ENCODE results near the gene CT45A3.
"Not testable (repeated sequence)": the region's sequence is repeated elsewhere in the genome, so short reads cannot be mapped to it uniquely, and the experiment has no call there.

Gene CT45A3, protein sequence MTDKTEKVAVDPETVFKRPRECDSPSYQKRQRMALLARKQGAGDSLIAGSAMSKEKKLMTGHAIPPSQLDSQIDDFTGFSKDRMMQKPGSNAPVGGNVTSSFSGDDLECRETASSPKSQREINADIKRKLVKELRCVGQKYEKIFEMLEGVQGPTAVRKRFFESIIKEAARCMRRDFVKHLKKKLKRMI

DNA sequence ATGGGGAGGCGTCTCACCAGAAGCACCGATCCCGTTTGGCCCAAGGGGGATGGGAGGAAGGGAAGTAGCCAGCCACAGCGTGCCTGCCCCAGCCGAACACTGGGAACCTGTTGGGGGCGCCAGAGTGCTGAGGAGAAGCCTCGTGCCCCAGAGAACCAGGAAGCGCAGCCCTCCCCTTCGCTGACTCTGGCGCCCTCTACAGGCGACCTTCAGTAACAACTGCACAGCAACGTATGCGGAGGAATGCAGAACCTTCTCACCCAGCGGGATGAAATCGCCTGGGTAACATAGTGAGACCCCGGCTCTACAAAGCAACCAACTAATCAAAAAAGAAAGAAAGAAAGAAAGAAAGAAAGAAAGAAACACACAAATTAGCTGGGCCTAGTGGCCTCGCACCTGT is at the start of gene CT45A3:
CT45A3 (minus strand) TSS at position 101 of the 400 bp plus-strand sequence. CDS start 3,747 bp downstream, outside the sequence.
- not testable (repeated sequence) for DNase-seq (ENCODE audit: low read depth, low spot score)

DNA sequence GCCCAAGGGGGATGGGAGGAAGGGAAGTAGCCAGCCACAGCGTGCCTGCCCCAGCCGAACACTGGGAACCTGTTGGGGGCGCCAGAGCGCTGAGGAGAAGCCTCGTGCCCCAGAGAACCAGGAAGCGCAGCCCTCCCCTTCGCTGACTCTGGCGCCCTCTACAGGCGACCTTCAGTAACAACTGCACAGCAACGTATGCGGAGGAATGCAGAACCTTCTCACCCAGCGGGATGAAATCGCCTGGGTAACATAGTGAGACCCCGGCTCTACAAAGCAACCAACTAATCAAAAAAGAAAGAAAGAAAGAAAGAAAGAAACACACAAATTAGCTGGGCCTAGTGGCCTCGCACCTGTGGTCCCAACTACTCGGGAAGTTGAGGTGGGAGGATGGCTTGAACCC is 34.7 kb upstream of the CT45A3 start, which contains the start of gene CT45A6:
CT45A6 (minus strand) TSS at position 101 of the 400 bp plus-strand sequence. CDS start 3,794 bp downstream, outside the sequence.
- DNase-seq (ENCODE audit: low read depth, low spot score) = not testable (repeated sequence)

DNA sequence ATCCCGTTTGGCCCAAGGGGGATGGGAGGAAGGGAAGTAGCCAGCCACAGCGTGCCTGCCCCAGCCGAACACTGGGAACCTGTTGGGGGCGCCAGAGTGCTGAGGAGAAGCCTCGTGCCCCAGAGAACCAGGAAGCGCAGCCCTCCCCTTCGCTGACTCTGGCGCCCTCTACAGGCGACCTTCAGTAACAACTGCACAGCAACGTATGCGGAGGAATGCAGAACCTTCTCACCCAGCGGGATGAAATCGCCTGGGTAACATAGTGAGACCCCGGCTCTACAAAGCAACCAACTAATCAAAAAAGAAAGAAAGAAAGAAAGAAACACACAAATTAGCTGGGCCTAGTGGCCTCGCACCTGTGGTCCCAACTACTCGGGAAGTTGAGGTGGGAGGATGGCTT is 17.4 kb upstream of the CT45A3 start, which contains the start of gene CT45A5:
CT45A5 (minus strand) TSS at position 101 of the 400 bp plus-strand sequence. CDS start 3,774 bp downstream, outside the sequence.
- not testable (repeated sequence) for DNase-seq (ENCODE audit: low read depth, low spot score)

DNA sequence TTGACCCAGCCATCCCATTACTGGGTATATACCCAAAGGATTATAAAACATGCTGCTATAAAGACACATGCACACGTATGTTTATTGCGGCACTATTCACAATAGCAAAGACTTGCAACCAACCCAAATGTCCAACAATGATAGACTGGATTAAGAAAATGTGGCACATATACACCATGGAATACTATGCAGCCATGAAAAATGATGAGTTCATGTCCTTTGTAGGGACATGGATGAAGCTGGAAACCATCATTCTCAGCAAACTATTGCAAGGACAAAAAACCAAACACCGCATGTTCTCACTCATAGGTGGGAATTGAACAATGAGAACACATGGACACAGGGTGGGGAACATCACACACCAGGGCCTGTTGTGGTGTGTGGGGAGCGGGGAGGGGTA is 23.3 kb downstream of the CT45A3 start:
- not testable (repeated sequence) for DNase-seq (ENCODE audit: low read depth, low spot score)

DNA sequence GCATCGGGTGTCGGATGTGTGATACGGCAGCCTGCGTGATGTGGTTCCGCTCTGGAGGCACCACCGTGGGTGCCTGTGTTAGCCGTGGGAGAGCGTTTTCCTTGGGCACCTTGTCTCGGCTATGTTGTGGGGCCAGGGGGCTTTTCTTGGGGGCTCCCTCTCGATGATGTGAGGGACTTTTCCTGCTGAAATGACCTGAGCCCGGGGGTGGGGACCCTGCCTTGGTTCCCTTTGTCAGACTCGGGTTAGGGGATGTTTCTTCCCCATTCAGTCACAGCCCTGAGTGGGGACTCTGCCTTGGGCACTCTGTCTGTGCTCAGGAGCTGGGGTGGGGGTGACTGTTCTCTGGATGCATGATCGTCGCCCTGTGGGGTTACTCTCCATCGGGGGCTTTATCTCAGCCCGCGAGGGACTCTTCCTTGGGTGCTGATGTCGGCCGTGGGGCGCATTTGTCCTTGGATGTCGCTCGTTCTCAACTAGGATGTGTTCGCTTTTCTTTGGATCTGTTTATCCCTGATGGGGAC is 26.7 kb downstream of the CT45A3 start:
- no peak for DNase-seq (ENCODE audit: low read depth, low spot score)

DNA sequence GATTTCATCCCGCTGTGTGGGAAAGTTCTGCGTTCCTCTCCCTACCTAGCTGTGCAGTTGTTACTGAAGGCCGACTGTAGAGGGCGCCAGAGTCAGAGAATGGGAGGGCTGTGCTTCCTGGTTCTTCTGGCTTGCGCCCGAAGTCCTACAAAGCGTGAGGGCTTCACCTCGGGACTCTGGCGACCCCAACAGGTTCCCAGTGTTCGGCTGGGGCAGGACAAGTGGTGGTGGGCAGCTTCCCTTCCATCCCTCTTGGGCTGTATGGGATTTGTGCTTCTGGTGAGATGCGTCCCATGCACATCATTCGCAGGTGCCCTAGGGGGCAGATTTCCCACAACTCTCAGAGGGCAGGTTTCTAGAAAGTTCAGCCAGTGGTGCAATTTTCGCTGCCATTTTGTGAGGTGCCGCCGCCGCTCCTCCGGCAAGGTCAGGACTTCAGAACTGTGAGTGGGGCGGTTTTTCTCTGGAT is 27.3 kb downstream of the CT45A3 start:
- DNase-seq (ENCODE audit: low read depth, low spot score) = no peak

DNA sequence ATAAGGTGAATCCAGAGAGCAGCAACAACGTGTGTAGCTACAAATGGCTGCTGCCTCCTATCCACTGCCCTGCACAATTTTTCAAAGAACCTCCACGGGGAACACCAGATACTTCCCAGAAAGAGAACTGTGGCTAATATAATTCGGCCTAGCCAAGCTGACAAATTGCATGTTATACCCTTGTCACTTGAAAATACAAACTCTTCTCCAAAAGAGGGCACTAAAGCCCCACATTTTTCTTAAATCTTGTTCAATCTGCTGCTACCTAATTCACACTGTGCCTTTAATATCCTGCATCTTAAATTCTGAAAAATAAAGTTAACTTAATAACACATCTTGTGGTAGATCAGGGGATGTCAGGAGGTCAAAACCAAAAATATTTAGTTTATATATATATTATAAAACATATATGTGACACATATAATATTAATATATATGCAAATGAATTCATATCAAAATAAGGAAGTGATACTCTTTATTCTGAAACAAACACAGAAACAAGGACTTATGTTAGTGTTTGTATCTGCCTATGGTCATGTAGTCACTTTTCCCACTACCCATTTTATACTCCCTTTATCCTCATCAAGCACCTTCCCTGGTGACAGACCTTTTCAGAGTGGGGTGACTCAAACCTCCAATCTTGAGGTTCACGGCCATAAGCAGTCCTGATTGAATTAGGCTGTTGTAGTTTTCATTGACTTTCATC is 30.5 kb downstream of the CT45A3 start:
- no peak for DNase-seq (ENCODE audit: low read depth, low spot score)

DNA sequence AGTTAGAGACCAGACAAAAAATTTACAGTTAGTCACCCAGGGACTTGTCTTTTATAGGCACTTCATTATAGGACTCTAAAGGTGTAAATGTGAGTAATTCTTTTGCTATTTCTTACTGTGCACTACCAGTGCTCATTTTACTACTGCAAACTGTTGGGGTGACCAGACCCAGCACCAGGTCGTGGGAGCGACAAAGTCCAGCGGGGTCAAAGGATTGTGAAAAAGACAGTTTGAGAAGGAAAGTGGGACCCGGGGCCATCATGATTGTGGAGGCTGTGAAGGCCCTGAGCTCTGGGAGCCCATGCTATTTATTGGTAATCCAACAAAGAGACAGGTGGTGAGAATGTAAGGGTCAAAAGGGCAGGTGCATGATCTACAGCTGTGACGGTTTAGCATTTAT is 33.3 kb downstream of the CT45A3 start:
- not testable (repeated sequence) for DNase-seq (ENCODE audit: low read depth, low spot score)

DNA sequence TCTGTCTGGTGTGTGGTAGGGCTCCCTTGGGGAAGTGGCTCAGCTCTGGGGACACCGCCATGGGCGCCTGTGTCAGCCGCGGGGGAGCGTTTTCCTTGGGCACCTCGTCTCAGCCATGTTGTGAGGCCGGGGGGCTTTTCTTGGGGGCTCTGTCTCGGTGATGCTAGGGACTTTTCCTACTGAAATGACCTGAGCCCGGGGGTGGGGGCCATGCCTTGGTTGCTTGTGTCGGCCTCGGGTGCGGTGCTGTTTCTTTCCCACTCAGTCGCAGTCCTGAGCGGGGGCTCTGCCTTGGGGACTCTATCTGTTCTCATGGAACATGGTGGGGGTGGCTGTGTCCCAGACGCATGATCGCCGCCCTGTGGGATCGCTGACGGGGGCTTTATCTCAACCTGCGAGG is 54.2 kb downstream of the CT45A3 start:
- DNase-seq (ENCODE audit: low read depth, low spot score) = no peak

DNA sequence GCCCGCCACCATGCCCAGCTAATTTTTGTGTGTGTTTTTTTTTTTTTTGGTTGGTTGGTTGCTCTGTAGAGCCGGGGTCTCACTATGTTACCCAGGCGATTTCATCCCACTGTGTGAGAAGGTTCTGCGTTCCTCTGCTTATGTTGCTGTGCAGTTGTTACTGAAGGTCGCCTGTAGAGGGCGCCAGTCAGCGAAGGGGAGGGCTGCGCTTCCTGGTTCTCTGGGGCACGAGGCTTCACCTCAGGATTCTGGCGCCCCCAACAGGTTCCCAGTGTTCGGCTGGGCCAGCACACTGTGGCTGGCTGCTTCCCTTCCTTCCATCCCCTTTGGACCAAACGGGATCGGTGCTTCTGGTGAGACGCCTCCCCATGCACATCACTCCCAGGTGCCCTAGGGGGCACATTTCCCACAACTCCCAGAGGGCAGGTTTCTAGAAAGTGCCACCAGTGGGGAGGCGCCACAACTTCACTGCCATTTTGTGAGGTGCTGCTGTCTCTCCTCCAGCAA is 54.8 kb downstream of the CT45A3 start, which contains the start of gene CT45A1:
CT45A1 (plus strand) TSS at position 457 of the 507 bp plus-strand sequence. CDS start 5,302 bp downstream, outside the sequence.
- not testable (repeated sequence) for DNase-seq (ENCODE audit: low read depth, low spot score)
